Common myeloid progenitor, CD34-positive (primary cell): ENCODE data around the gene SOCS3.
A peak's percentile ranks its signal among the peaks of the same experiment; 100 is the strongest.
"Not testable (repeated sequence)": the region's sequence is repeated elsewhere in the genome, so short reads cannot be mapped to it uniquely, and the experiment has no call there.

Experiments
- CTCF ChIA-PET: fragments of 350-600 bp; sonication (Branson Sonifier 250); formaldehyde crosslinking; loops from one replicate; lab custom pipeline; 2021; ENCODE audit warnings: antibody characterized with exemption; lab: Charles Lee
- POLR2A ChIA-PET: fragments of 350-600 bp; sonication (Branson Sonifier 250); formaldehyde crosslinking; loops from one replicate; lab custom pipeline; 2021; ENCODE audit warnings: antibody characterized with exemption; lab: Charles Lee
- DNase-seq, 3 donors: peaks; one replicate each; pipeline versions ENCODE4 v3.0.0 to v3.0.0-alpha.2; 2013
- H3K27ac ChIP-seq, 2 experiments: 1 replicate in 1 of 2; 2 replicates in 1 of 2; pipeline ENCODE4 v1.7.0; 2013; ENCODE audit warnings: inconsistent platforms in 2 of 2, low read length in 2 of 2, mild to moderate bottlenecking in 2 of 2, low read depth in 1 of 2, moderate library complexity in 1 of 2; ENCODE audit not compliant: severe bottlenecking in 2 of 2, insufficient read depth in 1 of 2, poor library complexity in 1 of 2
- H3K27me3 ChIP-seq, 5 experiments: replicated peaks in 2 of 5; 1 replicate in 3 of 5; 2 replicates in 2 of 5; pipeline versions ENCODE4 v1.6.1 to v1.7.0; 2013; ENCODE audit warnings: low read length in 4 of 5, mild to moderate bottlenecking in 2 of 5, moderate library complexity in 2 of 5, inconsistent platforms in 1 of 5; ENCODE audit not compliant: insufficient read depth in 5 of 5, control insufficient read depth in 4 of 5
- H3K36me3 ChIP-seq, 4 experiments: 1 replicate in 2 of 4; 2 replicates in 2 of 4; pipeline versions ENCODE4 v1.6.1 to v1.7.0; 2013; ENCODE audit warnings: low read length in 3 of 4, control low read depth in 1 of 4, mild to moderate bottlenecking in 1 of 4; ENCODE audit not compliant: control insufficient read depth in 4 of 4, insufficient read depth in 4 of 4
- H3K4me1 ChIP-seq, 4 experiments: 1 replicate in 3 of 4; 2 replicates in 1 of 4; pipeline versions ENCODE4 v1.6.1 to v1.7.1; 2013; ENCODE audit warnings: low read length in 3 of 4, mild to moderate bottlenecking in 3 of 4, control low read depth in 1 of 4, inconsistent platforms in 1 of 4, moderate library complexity in 1 of 4; ENCODE audit not compliant: control insufficient read depth in 4 of 4, insufficient read depth in 4 of 4; ENCODE audit errors: control extremely low read depth in 1 of 4
- H3K4me3 ChIP-seq, 7 experiments: 1 replicate in 4 of 7; 2 replicates in 3 of 7; pipeline versions ENCODE4 v1.5.1 to v1.7.0; 2013; ENCODE audit warnings: mild to moderate bottlenecking in 7 of 7, low read length in 6 of 7, moderate library complexity in 6 of 7, inconsistent platforms in 2 of 7, low read depth in 2 of 7, control low read depth in 1 of 7; ENCODE audit not compliant: insufficient read depth in 4 of 7, control insufficient read depth in 1 of 7; ENCODE audit errors: extremely low read depth in 1 of 7
- H3K9me3 ChIP-seq, 5 experiments: 1 replicate in 4 of 5; 2 replicates in 1 of 5; pipeline versions ENCODE4 v1.6.1 to v1.7.1; 2013; ENCODE audit warnings: low read length in 4 of 5, mild to moderate bottlenecking in 2 of 5, inconsistent platforms in 1 of 5, low read depth in 1 of 5, moderate library complexity in 1 of 5; ENCODE audit not compliant: control insufficient read depth in 4 of 5, insufficient read depth in 2 of 5; ENCODE audit errors: control extremely low read depth in 1 of 5
- WGBS: methylation state at CpG from one replicate; pipeline ENCODE4 v1.1.5; 2013; ENCODE audit not compliant: insufficient coverage; 5-methylcytosine and 5-hydroxymethylcytosine counted together

SOCS3 gene

GRCh38 chr17:78337244-78338109 is 22.4 kb downstream of the SOCS3 start:
- Histone ChIP-seq H3K27ac (no peak overlapping the region), H3K4me3 (no peak overlapping the region), H3K27me3 (peaks cover 0 to 3% (median 0%) of the 10 kb centered on the region in 5 experiments), H3K4me1 (peaks cover 0 to 22% (median 15%) of the 10 kb centered on the region in 4 experiments), H3K9me3 (no peaks in the 10 kb centered on the region), H3K36me3 (no peaks in the 10 kb centered on the region)
- ChIA-PET CTCF (interaction anchor here (0.6 to 2.5 kb wide), 2 partner anchors 11 to 1246 kb away, joined by 3 to 7 read pairs; no protein-coding TSS in a partner anchor), POLR2A (no interaction called here)
- WGBS: 93% methylated on average over 15 of the region's 19 CpGs
- DNase-seq: no peak

GRCh38 chr17:78335209-78335608 is 24.7 kb downstream of the SOCS3 start:
- Histone ChIP-seq H3K27ac (no peak overlapping the region), H3K4me3 (no peak overlapping the region), H3K27me3 (no peaks in the 10 kb centered on the region), H3K36me3 (no peaks in the 10 kb centered on the region), H3K9me3 (no peaks in the 10 kb centered on the region), H3K4me1 (peaks cover 0 to 20% (median 7%) of the 10 kb centered on the region in 4 experiments)
- 82% methylated on average over 1 of the region's 11 CpGs for WGBS
- no peak for DNase-seq
- ChIA-PET CTCF (interaction anchor here (0.7 to 1.9 kb wide), 3 partner anchors 9 to 86 kb away, joined by 3 to 8 read pairs (median 3); no protein-coding TSS in a partner anchor), POLR2A (no interaction called here)

DNA sequence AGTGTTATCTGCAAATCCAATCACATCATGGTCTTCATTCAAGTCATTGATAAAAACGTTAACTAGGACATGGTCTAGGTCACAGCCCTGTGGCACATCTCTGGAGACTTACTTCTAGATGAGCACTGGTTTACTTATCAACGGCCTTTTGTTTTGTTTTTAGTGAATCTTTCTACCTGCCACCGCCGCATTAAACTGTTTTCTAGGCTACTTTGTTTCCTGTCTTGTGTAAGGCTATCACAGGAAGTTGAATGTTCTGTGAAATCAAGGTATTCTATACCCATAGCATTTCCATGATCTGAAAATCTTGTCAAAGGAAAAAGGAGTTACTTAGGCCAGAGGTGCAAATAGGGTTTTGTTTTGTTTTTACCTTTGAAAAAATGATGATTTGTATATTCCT is 26.9 kb downstream of the SOCS3 start:
- DNase-seq: no peak
- POLR2A ChIA-PET: no interaction called here

DNA sequence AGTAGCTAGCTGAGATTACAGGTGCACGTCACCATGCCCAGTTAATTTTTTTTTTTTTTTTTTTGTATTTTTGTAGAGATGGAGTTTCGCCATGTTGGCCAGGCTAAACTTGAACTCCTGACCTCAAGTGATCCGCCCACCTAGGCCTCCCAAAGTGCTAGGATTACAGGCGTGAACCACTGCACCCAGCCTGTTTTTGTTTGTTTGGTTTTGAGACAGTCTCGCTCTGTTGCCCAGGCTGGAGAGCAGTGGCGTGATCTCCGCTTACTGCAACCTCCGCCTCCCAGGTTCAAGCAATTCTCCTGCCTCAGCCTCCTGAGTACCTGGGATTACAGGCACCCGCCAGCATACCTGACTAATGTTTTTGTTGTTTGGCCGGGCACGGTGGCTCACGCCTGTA is 28.5 kb downstream of the SOCS3 start:
- H3K27ac ChIP-seq, POLR2A ChIA-PET, H3K4me3 ChIP-seq, DNase-seq, H3K36me3 ChIP-seq, H3K9me3 ChIP-seq, H3K27me3 ChIP-seq: not testable (repeated sequence)
- CTCF ChIA-PET: interaction anchor here (1.1 kb wide), 1 partner anchor 16 kb away, joined by 3 read pairs; no protein-coding TSS in a partner anchor
- peaks cover 0 to 34% (median 21%) of the 10 kb centered on the region in 4 experiments for H3K4me1 ChIP-seq
- WGBS: 97% methylated on average over 9 of the region's 12 CpGs

More for the DNA sequence above, 26.9 kb downstream of the SOCS3 start:
- H3K27me3 ChIP-seq: no peaks in the 10 kb centered on the region
- CTCF ChIA-PET: no interaction called here
- H3K36me3 ChIP-seq: no peaks in the 10 kb centered on the region
- H3K27ac ChIP-seq: no peak overlapping the region
- 72% methylated on average over 3 of the region's 4 CpGs for WGBS
- no peak overlapping the region for H3K4me3 ChIP-seq
- no peaks in the 10 kb centered on the region for H3K9me3 ChIP-seq
- H3K4me1 ChIP-seq: peaks cover 0 to 31% (median 23%) of the 10 kb centered on the region in 4 experiments

DNA sequence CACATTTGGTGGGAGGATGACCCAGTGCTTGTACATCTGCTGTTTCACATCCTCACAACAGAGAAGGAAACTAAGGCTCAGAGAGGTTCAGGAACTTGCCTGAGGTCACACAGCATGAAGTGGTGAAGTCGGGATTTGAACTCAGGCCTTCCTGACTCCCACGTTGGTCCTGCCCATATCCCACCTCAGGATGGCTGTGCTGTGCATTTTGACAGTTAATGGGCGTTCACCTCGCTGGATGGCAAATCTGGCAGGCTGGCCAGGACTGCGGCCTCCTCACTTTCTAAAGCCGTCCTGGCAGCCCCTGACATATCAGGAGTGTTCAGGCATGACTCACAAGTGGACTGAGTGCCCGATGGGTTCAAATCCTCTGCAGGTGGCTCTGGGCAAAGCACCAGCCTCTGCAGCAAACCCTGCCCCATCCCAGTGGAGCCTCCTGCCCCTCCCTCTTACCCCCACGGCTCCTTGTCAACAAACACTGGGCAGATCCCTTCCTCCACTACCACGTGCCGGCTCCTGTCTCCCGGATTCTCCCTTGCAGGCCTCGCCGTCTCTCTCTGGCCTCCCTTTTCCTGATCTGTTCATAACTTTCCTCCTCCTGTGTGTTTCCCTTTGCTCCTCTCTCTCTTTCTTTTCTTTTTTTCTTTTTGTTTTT is 29.2 kb downstream of the SOCS3 start:
- H3K9me3 ChIP-seq: no peaks in the 10 kb centered on the region
- no peak overlapping the region for H3K27ac ChIP-seq
- WGBS: 94% methylated on average over 12 of the region's 13 CpGs
- H3K4me3 ChIP-seq: no peak overlapping the region
- H3K27me3 ChIP-seq: no peaks in the 10 kb centered on the region
- DNase-seq: no peak
- ChIA-PET CTCF (interaction anchor here (1.4 kb wide), 1 partner anchor 34 kb away, joined by 4 read pairs; no protein-coding TSS in a partner anchor), POLR2A (no interaction called here)
- H3K4me1 ChIP-seq: peaks cover 0 to 38% (median 23%) of the 10 kb centered on the region in 4 experiments
- H3K36me3 ChIP-seq: no peaks in the 10 kb centered on the region

GRCh38 chr17:78329263-78330059 is 30.4 kb downstream of the SOCS3 start:
- WGBS: 41% methylated on average over 15 of the region's 16 CpGs
- ChIA-PET POLR2A (interaction anchor here (0.6 to 1.9 kb wide), 5 partner anchors 11 to 72 kb away, joined by 3 to 5 read pairs (median 3); no protein-coding TSS in a partner anchor), CTCF (interaction anchor here (1.0 to 1.5 kb wide), 5 partner anchors 10 to 93 kb away, joined by 3 to 8 read pairs (median 4); no protein-coding TSS in a partner anchor)
- Histone ChIP-seq H3K4me3 (peak overlapping the region in 2 of 7 experiments; percentile 39 to 58), H3K36me3 (no peaks in the 10 kb centered on the region), H3K9me3 (no peaks in the 10 kb centered on the region), H3K27me3 (no peaks in the 10 kb centered on the region), H3K4me1 (peaks cover 0 to 51% (median 35%) of the 10 kb centered on the region in 4 experiments), H3K27ac (peak overlapping the region; percentile 15 to 54)
- peak; percentile 76 to 95 (median 92) for DNase-seq
